Brain pericyte (primary cell): ENCODE results near the gene MYL12B.
A peak's percentile ranks its signal among the peaks of the same experiment; 100 is the strongest.
"Not testable (repeated sequence)": the region's sequence is repeated elsewhere in the genome, so short reads cannot be mapped to it uniquely, and the experiment has no call there.

Experiments
- DNase-seq: peaks from one replicate; pipeline ENCODE4 v3.0.0-alpha.2; 2012; ENCODE audit warnings: low read depth, low spot score

The MYL12B gene

GRCh38 chr18:3261373-3262233 is at the start of gene MYL12B:
Gene MYL12B, plus strand, starts transcription at chr18:3262133. Its CDS starts 10,766 bp downstream, at chr18:3272899.
- DNase-seq, result no peak

GRCh38 chr18:3212657-3213056 is 49.3 kb upstream of the MYL12B start:
- DNase-seq, result no peak

DNA sequence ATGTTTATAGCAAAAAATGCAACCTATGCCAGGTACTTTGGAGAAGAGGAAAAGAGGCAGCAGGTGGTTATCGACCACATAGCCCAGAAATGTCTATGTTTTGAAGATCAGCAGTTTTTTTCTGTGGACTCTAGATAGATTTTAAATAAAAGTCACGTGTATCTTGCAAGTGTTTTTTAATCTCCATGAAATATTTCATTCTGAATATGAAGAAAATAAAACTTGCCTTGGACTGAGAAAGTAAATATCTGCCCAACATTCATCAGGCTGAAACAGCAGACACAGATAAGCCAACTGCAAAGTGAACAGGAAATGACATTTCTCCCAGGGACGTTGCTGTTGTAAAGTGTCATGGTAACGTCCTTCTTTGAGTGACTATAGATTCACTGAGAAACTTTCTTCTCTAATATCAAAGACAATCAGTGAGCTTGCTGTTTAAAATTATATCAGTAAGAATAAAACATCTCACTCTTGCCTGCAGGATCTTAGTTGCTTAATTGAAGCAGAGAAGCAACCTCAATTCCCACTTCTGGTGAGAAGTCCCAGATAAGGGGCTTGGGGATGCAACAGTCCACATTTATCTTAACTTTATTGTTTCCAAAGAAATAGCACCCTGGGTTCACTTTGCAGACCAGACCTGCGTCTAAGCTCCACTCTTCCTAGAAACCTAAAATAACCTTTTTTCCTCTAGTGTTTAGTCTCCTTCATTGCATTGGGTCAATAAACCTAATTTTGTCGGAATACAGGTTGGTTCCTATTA is 48.5 kb upstream of the MYL12B start:
- no peak for DNase-seq

DNA sequence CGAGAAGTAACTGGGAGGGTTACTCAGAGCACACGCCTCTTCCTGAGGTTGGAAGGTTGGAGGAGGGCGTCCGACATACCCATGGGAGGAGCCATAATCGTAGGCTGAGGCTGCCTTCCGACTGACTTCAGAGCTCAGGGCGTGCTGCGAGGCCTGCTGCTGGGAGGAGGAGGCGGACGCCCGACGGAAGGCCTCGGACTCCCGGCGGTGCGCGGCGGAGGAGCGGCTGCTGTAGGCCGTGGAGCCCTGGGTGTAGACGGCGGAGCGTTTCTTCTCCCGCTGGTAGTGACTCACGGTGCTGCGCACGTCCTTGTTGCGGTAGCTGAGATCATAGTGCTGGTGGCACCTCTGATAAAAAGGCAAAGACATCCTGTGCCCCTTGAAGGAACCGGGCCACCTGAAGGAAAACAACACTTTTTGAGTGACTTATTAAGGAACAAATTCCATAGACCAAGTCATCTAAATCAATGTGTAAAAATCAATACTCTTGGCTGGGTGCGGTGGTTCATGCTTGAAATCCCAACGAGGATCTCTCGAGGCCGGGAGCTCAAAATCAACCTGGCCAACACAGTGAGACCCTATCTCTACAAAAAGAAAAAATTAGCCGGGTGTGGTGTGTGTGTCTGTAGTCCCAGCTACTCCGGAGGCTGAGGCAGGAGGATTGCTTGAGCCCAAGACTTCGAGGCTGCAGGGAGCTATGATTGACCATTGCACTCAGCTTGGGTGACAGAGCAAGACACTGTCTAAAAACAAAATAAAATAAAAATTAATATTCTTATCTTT is 46.9 kb upstream of the MYL12B start:
- no peak for DNase-seq

GRCh38 chr18:3216987-3217386 is 44.9 kb upstream of the MYL12B start:
- no peak for DNase-seq

DNA sequence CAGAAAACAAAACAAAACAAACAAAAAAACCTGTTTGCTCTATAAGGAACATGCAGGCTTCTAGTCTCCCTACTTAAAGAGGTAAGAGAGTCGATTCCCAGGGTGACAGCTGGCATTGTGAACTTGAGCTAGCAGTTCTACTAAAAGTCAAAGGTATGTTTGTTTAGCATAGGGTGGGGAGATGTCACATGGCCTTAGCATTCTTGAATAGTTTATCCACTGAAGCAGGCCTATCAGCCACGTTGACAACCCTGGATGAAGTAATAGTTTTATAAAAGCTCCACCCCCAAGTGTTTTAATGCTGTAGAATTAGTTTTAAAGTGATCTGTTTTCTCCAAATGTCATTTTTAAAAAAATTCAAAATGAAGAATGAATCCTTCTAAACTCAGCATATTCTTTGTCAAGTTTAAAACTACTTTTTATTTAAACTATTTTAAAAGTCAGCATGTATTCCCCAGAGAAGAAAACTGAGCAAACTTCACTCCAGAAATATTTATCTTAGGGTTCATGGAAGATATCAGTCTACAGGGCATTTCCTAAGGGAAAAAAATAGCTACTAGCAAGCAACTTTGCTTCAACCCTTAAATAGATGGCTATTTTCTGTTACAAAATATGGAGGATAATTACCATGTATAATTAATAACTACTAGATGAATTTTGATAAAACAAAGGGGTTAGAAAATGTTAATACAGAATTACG is 43.8 kb upstream of the MYL12B start:
- DNase-seq, result peak; percentile 11

GRCh38 chr18:3218819-3219218 is 43.1 kb upstream of the MYL12B start:
- DNase-seq, result no peak

DNA sequence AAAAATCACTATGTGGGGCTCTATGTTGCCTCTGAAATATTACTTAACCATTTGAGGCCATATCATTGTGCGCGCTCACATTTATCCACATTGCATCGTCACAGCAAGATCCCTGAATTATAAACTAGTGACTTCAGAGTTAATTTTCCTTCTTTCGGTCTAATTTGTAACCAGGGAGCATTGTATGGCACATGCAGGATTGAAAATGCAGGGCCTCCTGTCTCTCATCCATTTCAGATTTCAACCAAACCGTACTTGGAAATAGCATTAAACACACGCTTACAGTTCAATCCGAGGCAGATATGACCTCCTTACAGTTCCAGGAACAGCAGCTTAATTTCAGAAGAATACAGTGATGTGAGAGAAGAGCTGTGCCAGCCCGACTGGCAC is 42.7 kb upstream of the MYL12B start:
- no peak for DNase-seq

GRCh38 chr18:3219631-3220335 is 42.1 kb upstream of the MYL12B start, which contains the start of gene MYOM1:
Gene MYOM1, minus strand, starts transcription at chr18:3219968. Its CDS starts 4,745 bp downstream, at chr18:3215223.
- DNase-seq, result no peak

GRCh38 chr18:3220868-3221267 is 41.1 kb upstream of the MYL12B start:
- DNase-seq, result not testable (repeated sequence)

- no peak for DNase-seq
These were observed 40.4 kb upstream of the MYL12B start for GRCh38 chr18:3221496-3221895.

- no peak for DNase-seq
These were observed 38.6 kb upstream of the MYL12B start for GRCh38 chr18:3223356-3223755.

DNA sequence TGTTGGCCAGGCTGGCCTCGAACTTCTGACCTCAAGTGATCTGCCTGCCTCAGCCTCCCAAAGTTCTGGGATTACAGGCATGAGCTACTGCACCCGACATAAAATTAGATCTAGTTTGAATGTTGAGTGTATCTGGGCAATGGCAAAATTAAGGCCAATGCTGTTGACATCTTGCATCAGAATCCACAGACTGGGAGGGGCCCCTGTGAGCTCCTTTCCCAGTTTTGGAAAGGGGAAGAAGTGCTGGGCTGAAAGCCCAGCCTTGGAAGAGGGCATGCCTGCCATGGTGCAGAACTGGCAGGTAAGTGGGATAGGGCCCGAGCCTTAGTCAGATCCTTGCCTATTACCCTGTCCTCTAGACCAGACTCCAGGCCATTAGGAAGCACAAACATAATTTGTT is 37.7 kb upstream of the MYL12B start:
- DNase-seq, result no peak

DNA sequence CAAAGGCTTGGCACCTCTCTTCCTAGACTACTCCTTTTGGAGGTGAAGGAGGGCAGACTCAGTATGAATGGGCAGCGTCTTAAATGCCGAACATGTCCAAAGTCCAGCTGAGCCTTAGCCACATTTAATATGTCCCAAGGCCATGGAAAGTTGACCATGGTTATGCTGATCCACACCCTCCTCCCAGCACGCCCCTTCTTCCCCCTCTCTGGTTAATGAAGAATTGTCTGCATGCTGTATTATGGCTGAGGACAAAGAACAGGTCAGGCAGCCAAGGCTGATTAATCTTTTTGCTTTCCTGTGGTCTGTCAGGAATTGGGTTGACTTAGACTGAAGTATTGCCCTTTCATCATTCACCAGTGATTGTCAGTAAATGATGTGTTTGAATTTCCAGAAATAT is 36.3 kb upstream of the MYL12B start:
- DNase-seq, result no peak

DNA sequence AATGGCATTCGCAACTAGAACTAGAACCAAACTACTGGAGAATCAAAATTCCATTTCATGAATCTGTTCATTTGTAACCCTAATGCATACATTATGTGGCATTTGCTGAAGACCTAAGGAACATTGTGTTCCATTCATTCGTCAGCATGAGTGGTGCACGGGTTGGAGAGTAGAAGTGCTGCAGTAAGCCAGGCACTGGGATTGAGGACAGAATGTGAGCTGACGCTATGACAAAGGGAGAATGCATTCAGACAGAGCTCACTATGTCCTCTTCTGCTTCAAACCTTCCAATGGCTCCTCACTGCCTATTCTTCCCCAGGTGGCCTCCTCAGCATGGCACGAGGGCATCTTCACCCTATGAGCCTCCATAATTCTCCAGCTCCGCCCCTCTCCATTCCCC is 35.9 kb upstream of the MYL12B start:
- DNase-seq, result no peak

DNA sequence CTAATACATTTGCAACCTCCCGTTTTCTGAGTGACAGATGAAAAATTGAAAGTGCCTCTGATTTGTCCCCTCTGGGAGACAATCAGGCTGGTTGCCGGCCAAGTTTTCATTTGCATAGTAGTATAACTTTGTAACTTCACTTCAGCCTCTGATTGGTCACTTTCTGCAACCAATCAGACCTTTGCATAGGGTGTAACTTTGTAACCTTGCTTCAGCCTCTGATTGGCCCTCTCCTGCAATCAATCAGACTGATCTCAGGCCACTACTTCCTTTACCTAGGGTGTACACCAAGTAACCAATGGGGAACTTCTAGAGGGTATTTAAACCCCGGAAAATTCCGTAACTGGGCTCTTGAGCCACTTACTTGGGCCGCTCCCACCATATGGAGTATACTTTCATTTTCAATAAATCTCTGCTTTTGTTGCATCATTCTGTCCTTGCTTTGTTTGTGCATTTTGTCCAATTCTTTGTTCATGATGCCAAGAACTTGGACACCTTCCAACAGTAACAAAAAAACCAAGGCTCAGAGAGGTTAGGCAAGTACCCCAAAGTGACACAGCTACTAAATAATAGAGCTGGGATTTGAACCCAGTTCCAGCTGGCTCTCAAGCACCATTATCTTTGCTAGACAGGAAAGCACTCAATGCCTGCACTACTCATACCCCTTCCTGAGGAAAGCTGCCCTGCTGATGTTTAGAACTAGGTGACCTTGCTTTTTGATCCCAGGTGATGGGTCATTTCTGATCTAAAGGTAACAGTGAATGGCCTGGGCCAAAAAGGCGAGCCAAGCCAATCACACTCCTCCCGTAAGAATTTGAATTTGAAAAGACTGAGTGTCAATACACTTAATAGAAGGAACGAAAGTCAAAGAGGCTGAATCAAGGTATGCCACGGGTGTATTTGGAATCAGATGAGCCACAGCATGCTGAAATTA is 31.3 kb upstream of the MYL12B start:
- DNase-seq, result no peak

DNA sequence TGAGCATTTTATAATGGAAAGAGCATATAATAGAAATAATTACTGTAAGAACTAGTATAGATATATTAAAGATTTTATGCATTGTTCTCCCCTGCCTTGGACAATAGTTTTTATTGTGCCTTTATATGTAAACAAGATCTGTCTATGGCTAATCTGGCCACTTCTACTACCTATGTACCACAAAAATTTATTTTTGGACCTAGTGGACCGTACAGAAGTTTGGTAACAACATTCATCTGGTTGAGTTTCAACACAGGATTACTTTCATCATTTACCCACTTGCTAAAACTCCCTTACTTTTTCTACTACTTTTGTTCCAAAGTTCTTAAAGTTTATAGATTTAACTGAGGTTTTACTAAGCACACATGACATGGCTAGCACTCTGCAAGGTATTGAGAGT is 28.9 kb upstream of the MYL12B start:
- no peak for DNase-seq

DNA sequence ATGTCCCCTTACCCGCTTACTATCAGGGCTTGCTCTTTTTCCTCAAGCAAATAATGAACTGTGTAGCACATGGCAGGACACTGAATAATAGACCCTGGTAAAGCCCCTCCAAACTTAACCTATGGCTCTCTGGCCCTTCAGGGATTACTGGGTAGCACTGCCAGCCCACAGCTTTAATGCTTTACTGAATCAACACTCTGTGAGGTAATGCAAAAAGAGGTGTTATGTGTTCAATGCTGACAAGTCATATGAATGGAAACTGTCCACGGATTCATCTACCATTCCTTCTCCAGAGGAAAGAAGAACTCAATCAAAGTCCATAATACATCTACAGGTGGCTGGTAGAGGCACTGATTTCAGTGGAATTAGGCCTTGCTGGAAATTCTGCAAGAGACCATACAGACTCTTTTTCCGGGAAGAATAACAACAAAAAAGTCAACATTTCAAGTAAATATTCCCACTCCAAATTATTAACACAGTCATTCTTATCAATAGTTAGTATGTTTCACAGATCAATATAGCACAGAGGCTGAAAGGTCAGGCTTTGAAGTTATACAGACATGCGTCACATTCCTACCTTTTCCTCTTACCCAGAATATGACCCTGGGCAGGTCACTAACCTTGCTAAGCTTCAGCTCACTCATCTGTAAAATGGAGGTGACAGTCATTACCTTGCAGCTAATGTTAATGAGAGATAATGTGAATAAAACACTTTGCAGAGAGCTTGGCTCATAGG is 28.3 kb upstream of the MYL12B start:
- no peak for DNase-seq

DNA sequence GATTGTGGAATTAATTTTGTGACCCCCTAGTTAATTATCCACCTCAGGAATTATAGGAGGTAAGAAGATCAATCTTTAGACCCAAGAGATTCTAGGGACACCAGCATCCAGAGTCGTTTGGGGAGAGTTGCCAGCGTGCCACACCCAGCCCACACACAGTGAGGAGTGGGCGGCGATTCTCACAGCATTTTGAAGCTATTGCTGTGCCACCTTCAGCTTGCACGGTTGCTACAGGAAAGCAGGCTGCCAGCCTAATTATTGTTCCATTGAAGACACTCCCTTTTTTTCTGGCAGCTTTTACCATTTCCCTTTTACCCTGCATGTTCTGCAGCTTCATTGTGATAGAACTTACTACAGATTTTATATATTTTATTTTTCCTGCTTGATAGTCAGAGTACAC is 27.5 kb upstream of the MYL12B start:
- DNase-seq, result no peak
